ENCODE measurements around the gene CLASP1. TPM values are rescaled to one million over a fixed set of nuclear protein-coding genes. Genes with fewer than 3 reads are reported as not detected.

Gene CLASP1
- total and polyA plus RNA-seq, 2 of the 8 experiments (the other 6 are each of a cell fraction or from before 2014, with no cell fraction given) = 7.3 to 53.9 TPM

DNA sequence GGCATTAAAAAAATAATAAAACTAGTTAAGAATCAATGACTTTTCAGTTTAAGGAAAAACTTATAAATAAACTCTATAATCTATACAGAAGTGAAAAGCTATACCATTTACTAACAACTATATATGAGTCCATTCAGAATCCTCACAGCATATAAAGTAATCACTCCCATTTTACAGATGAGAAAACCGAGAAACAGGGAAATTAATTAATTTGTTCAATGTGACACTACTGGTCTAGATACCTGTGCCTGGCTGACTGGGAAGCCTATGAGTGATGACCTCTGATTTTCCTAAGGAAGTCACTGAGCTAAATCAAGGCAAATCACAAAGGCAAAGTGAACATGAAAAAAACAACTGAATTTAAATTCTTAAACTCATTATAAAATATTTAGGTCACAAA, 218.0 kb downstream of the CLASP1 start:
- Histone ChIP-seq H2AK5ac (ENCODE audit: low read depth, low read length) (no peak overlapping the region), H2AFZ (ENCODE audit: low read length) (no peak overlapping the region), H3K4ac (replicated peaks; ENCODE audit: insufficient read length, low read depth, low read length) (no peak overlapping the region), H3K4me3 (ENCODE audit: extremely low read depth in 1 of 4, insufficient read depth in 2 of 4, low read depth in 3 of 4, low read length in 4 of 4) (no peak overlapping the region), H3K79me1 (ENCODE audit: low read depth, low read length) (no peaks in the 10 kb centered on the region), H3K27ac (ENCODE audit: low read depth, low read length) (no peak overlapping the region), H3K23ac (ENCODE audit: insufficient read length) (no peak overlapping the region), H3K14ac (ENCODE audit: insufficient read length) (no peak overlapping the region), H3K9ac (replicated peaks in 1 of 4; ENCODE audit: extremely low read depth in 1 of 4, low read depth in 3 of 4, low read length in 3 of 4) (no peak overlapping the region), H2BK120ac (replicated peaks; ENCODE audit: low read depth, low read length) (no peak overlapping the region), H4K20me1 (replicated peaks in 1 of 2; ENCODE audit: control insufficient read depth in 1 of 2, insufficient read depth in 2 of 2, low read length in 2 of 2) (peaks cover 0 to 4% of the 10 kb centered on the region in 2 experiments), H2BK5ac (ENCODE audit: low read depth, low read length) (no peak overlapping the region), H3K27me3 (replicated peaks in 1 of 4; ENCODE audit: control insufficient read depth in 3 of 4, extremely low read depth in 1 of 4, insufficient read depth in 3 of 4, low read length in 3 of 4) (no peaks in the 10 kb centered on the region), H3K4me1 (replicated peaks in 1 of 4; ENCODE audit: control insufficient read depth in 3 of 4, insufficient read depth in 4 of 4, low read length in 3 of 4) (no peaks in the 10 kb centered on the region), H3K56ac (replicated peaks; ENCODE audit: insufficient read length, low read depth, low read length) (no peak overlapping the region), H3K23me2 (ENCODE audit: low read depth, low read length) (no peaks in the 10 kb centered on the region), H3K4me2 (ENCODE audit: insufficient read depth in 1 of 2, low read depth in 2 of 2, low read length in 2 of 2) (no peak overlapping the region), H3K9me3 (ENCODE audit: insufficient read depth in 2 of 2, low read depth in 1 of 2, low read length in 1 of 2) (no peaks in the 10 kb centered on the region), H3K18ac (ENCODE audit: extremely low read depth, low read length) (no peak overlapping the region), H2BK15ac (ENCODE audit: low read length) (no peak overlapping the region), H2BK12ac (ENCODE audit: low read depth, low read length) (no peak overlapping the region), H4K5ac (ENCODE audit: insufficient read length, low read depth, low read length) (no peak overlapping the region), H2BK20ac (ENCODE audit: low read length) (no peak overlapping the region), H4K91ac (replicated peaks; ENCODE audit: insufficient read length, low read length) (no peak overlapping the region), H4K8ac (ENCODE audit: extremely low read depth, insufficient read depth, low read length) (no peak overlapping the region), H3K79me2 (ENCODE audit: control insufficient read depth in 1 of 2, insufficient read depth in 2 of 2, low read length in 2 of 2) (no peaks in the 10 kb centered on the region), H3K36me3 (ENCODE audit: control insufficient read depth in 2 of 4, insufficient read depth in 4 of 4, low read length in 3 of 4) (peaks cover 7 to 17% (median 11%) of the 10 kb centered on the region in 4 experiments; a peak in 7 of 8 replicates)
- WGBS, 2 experiments (ENCODE audit: extremely low coverage in 1 of 2, insufficient coverage in 1 of 2, insufficient read length in 1 of 2, insufficient replicate concordance in 2 of 2, low coverage in 1 of 2, low lambda C conversion rate in 2 of 2, missing lambda C conversion rate in 1 of 2) = 95% methylated on average over 1 of the region's 1 CpG; no CpG with 5 or more reads in 1 of the 2 experiments
- ChIA-PET CTCF (ENCODE audit: partially characterized antibody) (interaction anchor here (0.6 to 1.3 kb wide), 3 partner anchors 17 to 288 kb away, joined by 3 to 6 read pairs (median 3); no protein-coding TSS in a partner anchor), POLR2A (ENCODE audit: partially characterized antibody) (interaction anchor here (0.7 to 1.1 kb wide), 2 partner anchors 100 to 716 kb away, joined by 3 to 4 read pairs; partner anchors contain the start of gene RNU4ATAC)
- DNase-seq (ENCODE audit: low read depth in 1 of 2, low spot score in 2 of 2) (no peak), FAIRE-seq (no peak)
- TF ChIP-seq NANOG (IDR thresholded peaks at IDR 0.05; ENCODE audit: insufficient read depth, low read depth, low read length, poor library complexity, severe bottlenecking) (no peak), SP2 (IDR thresholded peaks at IDR 0.05; ENCODE audit: low read length) (no peak), TBP (IDR thresholded peaks at IDR 0.05; ENCODE audit: low read depth, low read length) (no peak), SIX5 (IDR thresholded peaks at IDR 0.05; ENCODE audit: low read depth, low read length) (no peak), POLR2A (IDR thresholded peaks at IDR 0.05; ENCODE audit: control extremely low read depth in 1 of 2, low read depth in 2 of 2, low read length in 2 of 2) (no peak), JUN (IDR thresholded peaks at IDR 0.05; ENCODE audit: low read depth, low read length) (no peak), CHD2 (IDR thresholded peaks at IDR 0.05; ENCODE audit: low read length) (no peak)
- TF ChIP-seq, protein P1, sequence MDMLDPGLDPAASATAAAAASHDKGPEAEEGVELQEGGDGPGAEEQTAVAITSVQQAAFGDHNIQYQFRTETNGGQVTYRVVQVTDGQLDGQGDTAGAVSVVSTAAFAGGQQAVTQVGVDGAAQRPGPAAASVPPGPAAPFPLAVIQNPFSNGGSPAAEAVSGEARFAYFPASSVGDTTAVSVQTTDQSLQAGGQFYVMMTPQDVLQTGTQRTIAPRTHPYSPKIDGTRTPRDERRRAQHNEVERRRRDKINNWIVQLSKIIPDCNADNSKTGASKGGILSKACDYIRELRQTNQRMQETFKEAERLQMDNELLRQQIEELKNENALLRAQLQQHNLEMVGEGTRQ (IDR thresholded peaks at IDR 0.05; ENCODE audit: low read length) = no peak

Measured in H1 (cell line).